ENCODE measurements around the gene UBE3C.

GRCh38 chr7:157244516-157245294 is 106.0 kb downstream of the UBE3C start:
- TF ChIP-seq, protein P1, sequence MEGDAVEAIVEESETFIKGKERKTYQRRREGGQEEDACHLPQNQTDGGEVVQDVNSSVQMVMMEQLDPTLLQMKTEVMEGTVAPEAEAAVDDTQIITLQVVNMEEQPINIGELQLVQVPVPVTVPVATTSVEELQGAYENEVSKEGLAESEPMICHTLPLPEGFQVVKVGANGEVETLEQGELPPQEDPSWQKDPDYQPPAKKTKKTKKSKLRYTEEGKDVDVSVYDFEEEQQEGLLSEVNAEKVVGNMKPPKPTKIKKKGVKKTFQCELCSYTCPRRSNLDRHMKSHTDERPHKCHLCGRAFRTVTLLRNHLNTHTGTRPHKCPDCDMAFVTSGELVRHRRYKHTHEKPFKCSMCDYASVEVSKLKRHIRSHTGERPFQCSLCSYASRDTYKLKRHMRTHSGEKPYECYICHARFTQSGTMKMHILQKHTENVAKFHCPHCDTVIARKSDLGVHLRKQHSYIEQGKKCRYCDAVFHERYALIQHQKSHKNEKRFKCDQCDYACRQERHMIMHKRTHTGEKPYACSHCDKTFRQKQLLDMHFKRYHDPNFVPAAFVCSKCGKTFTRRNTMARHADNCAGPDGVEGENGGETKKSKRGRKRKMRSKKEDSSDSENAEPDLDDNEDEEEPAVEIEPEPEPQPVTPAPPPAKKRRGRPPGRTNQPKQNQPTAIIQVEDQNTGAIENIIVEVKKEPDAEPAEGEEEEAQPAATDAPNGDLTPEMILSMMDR (IDR thresholded peaks at IDR 0.05): no peak
- TF ChIP-seq POLR2A (IDR thresholded peaks at IDR 0.05): no peak
- no peak for TF ChIP-seq POLR2AphosphoS5 (IDR thresholded peaks at IDR 0.05)
- no peak for TF ChIP-seq EP300 (IDR thresholded peaks at IDR 0.05)

Data from gastroesophageal sphincter (tissue), 3 donors.